ENCODE results near the gene ATP6AP2. TPM values are rescaled to one million over a fixed set of nuclear protein-coding genes. Genes with fewer than 3 reads are reported as not detected.

ATP6AP2 gene
- total and polyA plus RNA-seq, 9 of the 15 experiments (the other 6 are each of a cell fraction or from before 2014, with no cell fraction given) = 23.3 to 131 (median 41.9) TPM

Small RNA genes lying within 50 kb of the gene (small RNA-seq; reads per million reads assigned to genes)
- not detected for gene RNU7-164P

Other genes with a start within 250 kb of the ATP6AP2 start
- not detected in 2 replicates for gene MPC1L, start 42.5 kb downstream of the ATP6AP2 start, total RNA-seq (2014; rRNA removed)
- gene MPC1L, start 42.5 kb downstream of the ATP6AP2 start, total RNA-seq (2014; rRNA removed; fragmentation: Illumina TruSeq; extraction: Trizol) = not detected in 2 replicates
- gene MPC1L, start 42.5 kb downstream of the ATP6AP2 start, total RNA-seq (2015; rRNA removed; fragmentation: Illumina TruSeq; extraction: Trizol) = not detected in 2 replicates
- gene MPC1L, start 42.5 kb downstream of the ATP6AP2 start, total RNA-seq (2021) = not detected in 2 replicates
- not detected in 2 replicates for gene MPC1L, start 42.5 kb downstream of the ATP6AP2 start, polyA plus RNA-seq (2011; rRNA removed)
- not detected in 2 replicates for gene MPC1L, start 42.5 kb downstream of the ATP6AP2 start, polyA plus RNA-seq (2014; fragmentation: Illumina TruSeq; extraction: Trizol)
- gene MPC1L, start 42.5 kb downstream of the ATP6AP2 start, polyA plus RNA-seq (2014; fragmentation: Nextera tagmentation; extraction: Ambion mirVana) = not detected
- not detected in 2 replicates for gene MPC1L, start 42.5 kb downstream of the ATP6AP2 start, polyA plus RNA-seq (2014; rRNA removed)
- 7.1 and 8.4 TPM in 2 replicates for gene CXorf38, start 66.6 kb downstream of the ATP6AP2 start, total RNA-seq (2014; rRNA removed)
- gene CXorf38, start 66.6 kb downstream of the ATP6AP2 start, total RNA-seq (2014; rRNA removed; fragmentation: Illumina TruSeq; extraction: Trizol) = 8.9 and 9.7 TPM in 2 replicates
- gene CXorf38, start 66.6 kb downstream of the ATP6AP2 start, total RNA-seq (2015; rRNA removed; fragmentation: Illumina TruSeq; extraction: Trizol) = 6.2 and 7.4 TPM in 2 replicates
- 6.3 and 7.9 TPM in 2 replicates for gene CXorf38, start 66.6 kb downstream of the ATP6AP2 start, total RNA-seq (2021)
- 12.8 and 13.6 TPM in 2 replicates for gene CXorf38, start 66.6 kb downstream of the ATP6AP2 start, polyA plus RNA-seq (2011; rRNA removed)
- 8.4 TPM in 2 replicates for gene CXorf38, start 66.6 kb downstream of the ATP6AP2 start, polyA plus RNA-seq (2014; fragmentation: Illumina TruSeq; extraction: Trizol)
- 1 to 10 TPM; 1.2 to 1.6 TPM for gene CXorf38, start 66.6 kb downstream of the ATP6AP2 start, polyA plus RNA-seq (2014; fragmentation: Nextera tagmentation; extraction: Ambion mirVana)
- gene CXorf38, start 66.6 kb downstream of the ATP6AP2 start, polyA plus RNA-seq (2014; rRNA removed) = 8.6 and 10.2 TPM in 2 replicates
- 11.5 and 19.1 TPM in 2 replicates for gene MED14, start 154.6 kb downstream of the ATP6AP2 start, total RNA-seq (2014; rRNA removed)
- gene MED14, start 154.6 kb downstream of the ATP6AP2 start, total RNA-seq (2014; rRNA removed; fragmentation: Illumina TruSeq; extraction: Trizol) = 15.1 and 18.4 TPM in 2 replicates
- 18.4 and 18.7 TPM in 2 replicates for gene MED14, start 154.6 kb downstream of the ATP6AP2 start, total RNA-seq (2015; rRNA removed; fragmentation: Illumina TruSeq; extraction: Trizol)
- gene MED14, start 154.6 kb downstream of the ATP6AP2 start, total RNA-seq (2021) = 30.5 and 35.3 TPM in 2 replicates
- 29.2 and 32.4 TPM in 2 replicates for gene MED14, start 154.6 kb downstream of the ATP6AP2 start, polyA plus RNA-seq (2011; rRNA removed)
- 24.9 and 34.0 TPM in 2 replicates for gene MED14, start 154.6 kb downstream of the ATP6AP2 start, polyA plus RNA-seq (2014; fragmentation: Illumina TruSeq; extraction: Trizol)
- gene MED14, start 154.6 kb downstream of the ATP6AP2 start, polyA plus RNA-seq (2014; fragmentation: Nextera tagmentation; extraction: Ambion mirVana) = 10 to 100 TPM in 1 of 2 experiments, 1 to 10 TPM in 1; 9.2 to 13.0 TPM
- 22.5 and 29.9 TPM in 2 replicates for gene MED14, start 154.6 kb downstream of the ATP6AP2 start, polyA plus RNA-seq (2014; rRNA removed)